Stimulated activated CD8-positive, alpha-beta memory T cell treated with anti-CD3 and anti-CD28 coated beads, Interleukin-4, amount 100 ng/mL, for 24 hours (primary cell): Measurements from ENCODE around the gene MYO5A.
"Not testable (repeated sequence)": the region's sequence is repeated elsewhere in the genome, so short reads cannot be mapped to it uniquely, and the experiment has no call there.

Experiments
- DNase-seq: peaks from one replicate; pipeline ENCODE4 v3.0.0-alpha.2; 2020; ENCODE audit warnings: low read depth

MYO5A gene

GRCh38 chr15:52505151-52505550 lies 23.5 kb downstream of the MYO5A start:
- DNase-seq = no peak

GRCh38 chr15:52503788-52504496 lies 24.7 kb downstream of the MYO5A start:
- no peak for DNase-seq

GRCh38 chr15:52502608-52503007 lies 26.1 kb downstream of the MYO5A start:
- DNase-seq = no peak

- DNase-seq = no peak
Measured at GRCh38 chr15:52499506-52499905, 29.2 kb downstream of the MYO5A start.

- DNase-seq = no peak
Measured at GRCh38 chr15:52498706-52499105, 30.0 kb downstream of the MYO5A start.

- peak; percentile 11 for DNase-seq
Measured at GRCh38 chr15:52496776-52497470, 31.8 kb downstream of the MYO5A start.

- no peak for DNase-seq
Measured at GRCh38 chr15:52496175-52496574, 32.5 kb downstream of the MYO5A start.

- no peak for DNase-seq
Measured at GRCh38 chr15:52495125-52495524, 33.6 kb downstream of the MYO5A start.

GRCh38 chr15:52493968-52494367 lies 34.7 kb downstream of the MYO5A start:
- no peak for DNase-seq

- no peak for DNase-seq
Measured at GRCh38 chr15:52492132-52492531, 36.5 kb downstream of the MYO5A start.

GRCh38 chr15:52491472-52491871 lies 37.2 kb downstream of the MYO5A start:
- no peak for DNase-seq

GRCh38 chr15:52489430-52489829 lies 39.2 kb downstream of the MYO5A start:
- DNase-seq = not testable (repeated sequence)

- DNase-seq = no peak
Measured at GRCh38 chr15:52488830-52489229, 39.9 kb downstream of the MYO5A start.

GRCh38 chr15:52486003-52486996 lies 42.4 kb downstream of the MYO5A start:
- no peak for DNase-seq

- DNase-seq = no peak
Measured at GRCh38 chr15:52485290-52485689, 43.4 kb downstream of the MYO5A start.

- no peak for DNase-seq
Measured at GRCh38 chr15:52483707-52484106, 45.0 kb downstream of the MYO5A start.

GRCh38 chr15:52481915-52482314 lies 46.8 kb downstream of the MYO5A start:
- no peak for DNase-seq

- DNase-seq = no peak
Measured at GRCh38 chr15:52480990-52481389, 47.7 kb downstream of the MYO5A start.

- no peak for DNase-seq
Measured at GRCh38 chr15:52466716-52467115, 62.0 kb downstream of the MYO5A start.

GRCh38 chr15:52466134-52466701 lies 62.5 kb downstream of the MYO5A start:
- DNase-seq = peak; percentile 43

- DNase-seq = no peak
Measured at GRCh38 chr15:52464478-52464877, 64.2 kb downstream of the MYO5A start.

- DNase-seq = no peak
Measured at GRCh38 chr15:52464040-52464439, 64.6 kb downstream of the MYO5A start.
